Kidney glomerular epithelial cell (primary cell): ENCODE results near the gene FOXP1.

Experiments used
- DNase-seq: peaks from one replicate; lab custom pipeline; 2025; lab: John Stamatoyannopoulos, UW

FOXP1 gene

DNA sequence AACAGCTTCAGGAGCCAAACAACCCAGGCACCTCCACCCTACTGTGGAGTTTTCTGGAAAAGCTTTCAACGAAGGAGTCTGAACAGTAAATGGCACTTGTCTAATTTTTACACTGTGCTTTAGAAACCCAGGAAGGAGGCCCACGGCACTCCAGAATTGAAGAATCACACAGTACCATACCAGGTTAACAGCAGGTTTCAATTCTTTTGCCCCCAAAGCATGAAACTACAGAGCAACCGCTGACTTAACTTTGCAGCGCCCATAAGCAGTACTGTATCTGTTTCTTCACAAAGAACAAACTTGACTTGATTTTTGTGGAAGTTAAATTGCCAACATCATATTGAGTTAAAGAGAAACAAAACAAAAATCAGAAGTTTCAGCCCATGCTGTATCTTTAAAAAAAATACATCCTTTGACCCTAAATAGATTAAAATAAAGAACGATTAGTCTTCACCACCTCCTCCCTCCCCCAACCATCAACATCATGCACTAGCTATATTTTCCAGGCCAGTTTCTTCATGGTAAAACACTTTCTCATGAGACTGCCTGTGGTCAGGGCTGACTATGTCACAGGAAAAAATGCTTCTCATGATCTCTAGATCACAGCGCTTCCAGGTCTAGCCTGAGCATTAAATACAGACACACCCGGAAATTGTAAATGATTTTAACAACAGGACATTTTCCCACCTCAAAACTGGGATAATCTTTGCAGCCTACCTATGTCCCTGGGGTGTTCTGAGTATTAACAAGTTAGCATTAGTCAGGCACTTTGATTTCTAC, 456.3 kb downstream of the FOXP1 start:
- no peak for DNase-seq

- DNase-seq: no peak
Observed at GRCh38 chr3:71125738-71126137, 457.8 kb downstream of the FOXP1 start.

GRCh38 chr3:71124048-71124447, 459.5 kb downstream of the FOXP1 start:
- no peak for DNase-seq

DNA sequence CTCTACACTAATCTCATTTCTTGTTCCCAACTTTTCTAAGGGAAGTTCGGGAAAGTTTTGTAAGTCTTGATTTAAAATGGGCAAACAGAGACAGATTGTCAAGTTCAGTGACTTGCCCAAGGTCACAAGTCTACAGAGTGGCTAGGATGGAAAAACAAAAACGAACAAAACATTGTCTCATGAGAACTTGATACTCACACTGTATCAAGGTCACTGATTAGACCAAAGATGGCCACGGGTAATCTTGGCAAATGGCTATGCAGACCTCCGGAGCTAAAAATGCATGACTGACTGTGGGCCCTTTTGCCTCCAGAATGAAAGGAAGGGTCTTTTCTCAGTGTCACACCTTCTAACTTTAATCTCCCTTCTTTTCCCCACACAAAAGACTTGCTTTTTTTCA, 460.9 kb downstream of the FOXP1 start:
- no peak for DNase-seq

GRCh38 chr3:71121429-71122167, 461.9 kb downstream of the FOXP1 start:
- DNase-seq: peak; percentile 28

DNA sequence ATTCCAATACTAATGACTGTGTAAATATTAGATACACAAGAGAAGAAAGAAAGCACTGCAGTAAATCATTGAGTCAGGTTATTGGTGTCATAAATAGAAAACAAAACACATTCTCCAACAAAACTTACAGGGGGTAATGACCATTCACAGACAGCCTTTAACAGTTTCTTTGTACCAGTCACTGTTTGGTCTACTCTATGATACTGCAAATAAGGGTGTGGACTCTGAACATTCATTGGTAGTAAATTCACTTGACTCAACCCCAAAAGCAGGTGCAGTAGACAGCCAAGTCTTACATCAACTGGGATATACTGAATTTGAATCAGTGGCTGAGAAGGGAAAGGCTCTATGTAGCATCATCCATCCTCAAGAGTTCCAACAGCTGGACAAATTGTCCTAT, 463.5 kb downstream of the FOXP1 start:
- DNase-seq: no peak

DNA sequence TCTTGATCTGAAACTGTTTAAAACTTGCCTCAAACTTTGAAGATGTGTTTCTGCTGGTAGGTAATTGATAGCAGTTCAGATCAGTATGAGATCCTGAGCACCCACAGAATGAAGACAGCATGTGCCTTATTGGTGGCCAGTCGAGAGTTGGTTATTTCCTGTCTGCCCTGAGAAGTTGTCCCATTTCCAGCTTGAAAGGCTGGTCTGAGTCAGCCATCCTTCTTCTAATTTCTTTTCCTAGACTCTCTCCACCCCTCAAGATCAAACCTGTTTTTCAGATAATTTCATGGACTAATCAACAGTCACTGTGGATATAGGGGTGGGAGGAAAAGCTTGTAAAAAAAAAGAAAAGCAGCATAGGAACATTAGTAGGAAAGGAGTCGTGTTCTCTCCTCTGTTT, 464.4 kb downstream of the FOXP1 start:
- no peak for DNase-seq

DNA sequence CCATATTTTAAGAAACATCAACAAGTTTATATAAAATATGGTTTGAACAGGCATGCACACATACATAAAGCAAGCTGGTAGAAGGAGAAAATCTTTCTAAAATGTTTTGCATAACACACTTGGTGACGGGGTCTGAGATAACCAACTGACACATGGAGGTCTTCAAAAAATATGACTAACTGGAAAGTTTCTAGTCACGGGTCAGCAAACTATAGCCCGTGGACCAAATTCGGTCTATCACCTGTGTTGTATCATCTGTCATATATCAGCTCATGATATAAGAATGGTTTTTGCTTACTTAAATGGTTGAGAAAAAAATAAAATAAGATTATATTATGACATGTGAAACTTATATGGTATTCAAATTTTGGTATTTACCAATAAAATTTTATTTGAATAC, 465.1 kb downstream of the FOXP1 start:
- no peak for DNase-seq

GRCh38 chr3:71117572-71118247, 465.8 kb downstream of the FOXP1 start:
- DNase-seq: peak; percentile 46

- DNase-seq: no peak
Observed at GRCh38 chr3:71114610-71115009, 468.9 kb downstream of the FOXP1 start.

DNA sequence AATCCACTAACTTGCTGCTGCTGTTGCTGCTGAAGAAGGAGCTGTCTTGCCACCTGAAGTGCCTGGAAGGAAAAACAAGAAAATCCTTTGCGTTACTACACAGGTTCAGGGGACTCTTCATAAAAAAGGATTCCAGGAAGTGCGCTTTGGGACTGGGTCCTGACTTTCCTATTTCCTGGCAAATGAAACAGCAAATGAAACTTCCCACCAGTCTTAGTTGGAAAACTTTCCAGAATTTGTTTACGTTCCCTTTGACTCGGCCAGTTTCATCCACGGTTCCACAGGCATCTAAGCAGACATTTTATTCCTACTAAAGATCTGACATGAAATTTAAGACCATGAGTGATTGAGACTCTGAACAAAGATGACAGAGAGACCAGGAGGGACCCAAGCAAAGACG, 471.0 kb downstream of the FOXP1 start:
- no peak for DNase-seq

DNA sequence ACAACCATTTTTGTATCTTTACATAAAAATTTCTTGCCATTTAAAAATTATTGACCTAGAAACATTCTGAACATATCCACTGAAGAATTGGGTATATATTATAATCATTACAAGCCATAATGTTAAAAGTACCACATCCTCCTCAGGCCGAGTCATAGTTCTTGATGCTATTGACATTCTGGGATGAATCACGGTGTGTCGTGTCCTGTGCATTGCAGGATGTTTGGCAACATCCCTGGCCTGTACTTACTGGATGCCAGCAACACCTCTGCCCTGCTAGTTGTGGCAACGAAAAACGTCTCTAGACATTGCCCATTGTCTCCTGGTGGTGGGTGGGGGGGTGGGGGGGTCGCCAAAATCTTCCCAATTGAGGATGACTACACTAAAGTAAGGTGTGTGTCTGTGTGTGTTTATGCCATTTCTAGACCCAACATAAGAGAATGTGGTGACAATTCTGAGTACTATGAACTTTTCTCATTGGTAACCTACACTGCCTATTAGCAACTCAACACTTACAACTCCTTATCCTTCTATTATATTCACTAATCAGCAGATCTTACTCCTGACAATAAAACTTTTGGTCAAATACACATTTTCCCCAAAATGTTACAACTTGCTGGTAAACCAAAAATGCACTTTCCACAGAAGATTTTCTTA, 471.6 kb downstream of the FOXP1 start:
- DNase-seq: no peak

GRCh38 chr3:71110385-71111222, 472.9 kb downstream of the FOXP1 start:
- DNase-seq: no peak

DNA sequence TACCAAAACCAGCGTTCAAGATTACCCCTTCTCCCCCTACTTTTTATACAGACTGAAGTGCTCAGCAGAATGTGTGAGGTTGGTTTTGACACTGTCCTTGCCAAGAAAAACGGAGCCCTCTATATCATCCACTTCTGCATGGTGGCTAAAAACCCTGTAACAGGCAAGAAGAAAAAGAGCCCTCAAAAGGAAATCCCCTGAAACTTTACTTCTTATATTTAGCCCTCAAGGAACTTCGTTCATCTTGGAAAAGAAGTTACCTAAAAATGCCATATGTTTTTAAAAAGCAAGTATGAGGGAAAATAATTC, 473.6 kb downstream of the FOXP1 start:
- DNase-seq: no peak

DNA sequence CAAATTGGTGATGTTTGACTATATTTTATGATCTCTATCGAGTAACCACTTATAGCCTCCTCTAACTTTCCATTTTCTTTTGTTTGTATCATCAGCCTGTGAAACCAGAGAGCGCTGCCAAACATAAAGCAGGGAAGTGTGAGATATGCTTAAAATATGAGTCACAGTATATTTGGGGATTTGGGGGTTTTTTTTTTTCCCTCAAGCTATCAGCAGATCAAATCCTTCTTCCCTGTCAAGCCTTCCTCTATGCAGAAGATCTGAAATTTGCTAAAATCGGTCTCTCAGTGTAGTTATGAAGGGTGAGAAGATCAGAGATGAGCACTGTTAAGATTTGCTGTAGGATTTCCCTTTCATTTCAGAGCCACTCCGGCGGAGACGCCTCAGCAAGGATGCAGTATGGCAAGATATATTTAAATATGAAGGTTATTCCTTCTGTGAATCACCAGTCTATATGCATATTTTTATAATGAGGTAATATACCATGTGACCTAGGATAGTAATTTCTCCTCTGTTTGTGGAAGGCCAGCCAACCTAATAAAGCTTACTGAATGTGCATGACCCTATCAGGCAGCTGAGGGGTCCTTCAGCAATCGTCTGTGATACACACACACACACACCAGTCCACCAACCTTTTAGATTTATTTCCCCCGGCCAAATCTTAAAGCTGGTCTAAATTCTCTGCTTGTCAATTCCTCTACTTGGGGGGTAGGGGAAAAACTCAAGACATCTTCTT, 474.1 kb downstream of the FOXP1 start:
- DNase-seq: peak; percentile 28

DNA sequence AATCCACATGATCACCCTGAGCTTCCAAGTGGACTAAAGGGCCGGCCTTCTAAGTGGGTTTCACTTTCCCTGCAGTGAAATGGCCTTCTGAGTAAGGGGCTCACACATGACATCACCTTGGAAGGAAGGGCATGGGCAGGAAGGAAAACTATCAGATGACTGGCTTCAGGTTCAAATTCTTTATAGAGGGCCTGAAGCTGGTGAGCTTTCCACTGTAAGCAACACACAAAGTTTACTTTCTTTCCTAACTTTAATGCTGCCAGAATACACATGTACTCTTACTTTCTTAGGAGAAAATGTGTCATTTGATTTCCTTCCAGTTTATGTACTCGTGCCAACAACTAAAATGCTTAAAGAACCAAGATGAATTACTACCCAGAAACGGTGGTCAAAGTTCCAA, 475.6 kb downstream of the FOXP1 start:
- DNase-seq: no peak

DNA sequence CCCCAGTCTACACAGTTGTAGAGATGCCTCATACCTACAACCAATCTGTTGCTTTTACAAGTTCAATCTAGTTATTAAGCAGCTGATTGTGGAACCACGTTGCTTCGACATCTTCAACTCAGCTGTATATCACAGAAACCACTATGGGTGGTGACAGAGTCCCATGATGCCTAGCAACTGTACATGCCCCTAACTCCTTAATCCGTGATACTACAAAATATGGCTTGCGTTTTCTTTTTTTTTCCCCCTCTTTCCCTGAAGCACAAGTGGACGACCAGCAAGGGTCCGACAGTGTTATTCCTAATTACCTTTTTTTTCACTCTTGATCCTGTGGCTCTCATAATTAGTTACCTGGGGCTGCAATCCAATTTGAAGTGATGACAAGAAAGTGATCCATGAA, 478.6 kb downstream of the FOXP1 start:
- no peak for DNase-seq

DNA sequence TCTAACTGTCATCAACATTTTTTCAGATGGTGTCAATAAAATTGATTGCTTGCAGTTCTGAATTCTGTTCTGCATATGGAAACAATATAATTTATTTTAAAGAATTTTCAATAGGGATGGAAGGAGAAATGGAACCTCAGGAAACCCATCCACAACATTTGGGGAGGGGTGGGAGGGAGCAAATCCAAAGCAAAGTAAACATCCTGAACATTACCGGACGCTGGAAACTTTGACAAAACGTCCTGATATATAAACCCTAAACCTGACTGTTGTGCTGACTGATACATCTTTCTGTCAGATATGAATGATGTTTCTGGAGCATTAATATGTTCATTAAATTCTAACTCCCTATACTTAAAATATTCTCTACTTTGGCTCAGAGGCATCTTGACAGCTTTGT, 479.0 kb downstream of the FOXP1 start:
- no peak for DNase-seq

- no peak for DNase-seq
Observed at GRCh38 chr3:71104121-71104541, 479.4 kb downstream of the FOXP1 start.

- DNase-seq: no peak
Observed at GRCh38 chr3:71103430-71103921, 480.1 kb downstream of the FOXP1 start.
